HEK293 (cell line): ENCODE measurements around the gene VASP.

Experiments
- CTCF ChIA-PET: fragments of 350-600 bp; formaldehyde crosslinking; extraction: SDS; loops from one replicate; lab custom pipeline; 2021; ENCODE audit warnings: antibody characterized with exemption; lab: Yijun Ruan, JAX
- POLR2A ChIA-PET: fragments of 300-600 bp; formaldehyde crosslinking; extraction: SDS; loops from one replicate; lab custom pipeline; 2020; ENCODE audit warnings: antibody characterized with exemption, inconsistent platforms; lab: Yijun Ruan, JAX
- H3K27ac ChIP-seq: fragments of 200-500 bp; sonication (Bioruptor generic); 2 replicates; pipeline ENCODE4 v1.5.1; 2014; ENCODE audit warnings: low read depth, low read length, control low read depth, inconsistent platforms; ENCODE audit errors: extremely low read depth
- H3K36me3 ChIP-seq, 2 experiments: fragments of 200-500 bp in 1 of 2; sonication (Bioruptor generic) in 1 of 2; 1 replicate in 1 of 2; 2 replicates in 1 of 2; pipeline ENCODE4 v1.5.1; 2014 to 2017; ENCODE audit warnings: inconsistent platforms in 2 of 2, low read length in 2 of 2; ENCODE audit not compliant: control insufficient read depth in 2 of 2, insufficient read depth in 1 of 2
- H3K4me1 ChIP-seq: fragments of 200-500 bp; sonication (Bioruptor generic); 2 replicates; pipeline ENCODE4 v1.5.1; 2014; ENCODE audit warnings: mild to moderate bottlenecking, low read length, inconsistent platforms; ENCODE audit not compliant: control insufficient read depth, insufficient read depth
- H3K4me3 ChIP-seq: 2 replicates; pipeline ENCODE4 v1.5.1; 2011; ENCODE audit warnings: low read depth, mild to moderate bottlenecking, control low read depth, low read length, moderate library complexity
- H3K9me3 ChIP-seq: fragments of 200-500 bp; sonication (Bioruptor generic); 2 replicates; pipeline ENCODE4 v1.5.1; 2014; ENCODE audit warnings: low read depth, low read length, inconsistent platforms; ENCODE audit not compliant: control insufficient read depth, insufficient read depth
- HOXA7 ChIP-seq: sonication (generic); formaldehyde crosslinking; IDR thresholded peaks from 2 replicates; pipeline ENCODE4 v1.8.1; 2022; ENCODE audit warnings: missing genetic modification reagents, borderline replicate concordance
- KLF1 ChIP-seq: fragments of 450-650 bp; formaldehyde crosslinking; IDR thresholded peaks from 2 replicates; pipeline ENCODE4 v1.5.1; 2016; ENCODE audit warnings: missing biosample characterization, missing genetic modification characterization
- KLF16 ChIP-seq: fragments of 450-650 bp; formaldehyde crosslinking; IDR thresholded peaks from 2 replicates; pipeline ENCODE4 v1.5.1; 2017; ENCODE audit warnings: missing biosample characterization, missing genetic modification characterization
- REPIN1 ChIP-seq: fragments of 450-650 bp; formaldehyde crosslinking; IDR thresholded peaks from 2 replicates; pipeline ENCODE4 v1.5.1; 2017; ENCODE audit warnings: missing biosample characterization, missing genetic modification characterization, low read depth
- SETDB1 ChIP-seq: IDR thresholded peaks from one replicate; pipeline ENCODE4 v1.6.1; 2017; ENCODE audit warnings: mild to moderate bottlenecking, low read length, moderate library complexity, mixed read lengths; ENCODE audit not compliant: insufficient read length
- TRIM28 ChIP-seq: IDR thresholded peaks from 2 replicates; pipeline ENCODE4 v1.6.1; 2011; ENCODE audit warnings: low read length, control low read depth, borderline replicate concordance
- ZFP41 ChIP-seq: fragments of 450-650 bp; formaldehyde crosslinking; IDR thresholded peaks from 2 replicates; pipeline ENCODE4 v1.5.1; 2016; ENCODE audit warnings: missing biosample characterization, missing genetic modification characterization, borderline replicate concordance
- ZNF112 ChIP-seq: fragments of 450-650 bp; formaldehyde crosslinking; IDR thresholded peaks from 2 replicates; pipeline ENCODE4 v1.5.0; 2017; ENCODE audit warnings: missing biosample characterization, missing genetic modification characterization
- ZNF138 ChIP-seq: fragments of 450-650 bp; formaldehyde crosslinking; IDR thresholded peaks from 2 replicates; pipeline ENCODE4 v1.5.1; 2016; ENCODE audit warnings: missing biosample characterization, missing genetic modification characterization, borderline replicate concordance
- ZNF155 ChIP-seq: fragments of 450-650 bp; formaldehyde crosslinking; IDR thresholded peaks from 2 replicates; pipeline ENCODE4 v1.5.1; 2016; ENCODE audit warnings: missing biosample characterization, missing genetic modification characterization
- ZNF169 ChIP-seq: fragments of 450-650 bp; formaldehyde crosslinking; IDR thresholded peaks from 2 replicates; pipeline ENCODE4 v1.5.1; 2016; ENCODE audit warnings: missing biosample characterization, missing genetic modification characterization
- ZNF174 ChIP-seq: fragments of 450-650 bp; formaldehyde crosslinking; IDR thresholded peaks from 2 replicates; pipeline ENCODE4 v1.5.0; 2017; ENCODE audit warnings: missing biosample characterization, mild to moderate bottlenecking, missing genetic modification characterization
- ZNF211 ChIP-seq: fragments of 450-650 bp; formaldehyde crosslinking; IDR thresholded peaks from 2 replicates; pipeline ENCODE4 v1.5.1; 2016; ENCODE audit warnings: low read depth, missing biosample characterization, missing genetic modification characterization
- ZNF23 ChIP-seq: fragments of 450-650 bp; formaldehyde crosslinking; IDR thresholded peaks from 2 replicates; pipeline ENCODE4 v1.5.1; 2016; ENCODE audit warnings: missing biosample characterization, missing genetic modification characterization, borderline replicate concordance
- ZNF266 ChIP-seq: fragments of 450-650 bp; formaldehyde crosslinking; IDR thresholded peaks from 2 replicates; pipeline ENCODE4 v1.5.1; 2016; ENCODE audit warnings: missing biosample characterization, missing genetic modification characterization, low read depth
- ZNF623 ChIP-seq: fragments of 450-650 bp; formaldehyde crosslinking; IDR thresholded peaks from 2 replicates; pipeline ENCODE4 v1.5.1; 2016; ENCODE audit warnings: missing biosample characterization, missing genetic modification characterization
- ZNF624 ChIP-seq: fragments of 450-650 bp; formaldehyde crosslinking; IDR thresholded peaks from 2 replicates; pipeline ENCODE4 v1.5.1; 2017; ENCODE audit warnings: missing biosample characterization, missing genetic modification characterization
- ZNF701 ChIP-seq: fragments of 450-650 bp; formaldehyde crosslinking; IDR thresholded peaks from 2 replicates; pipeline ENCODE4 v1.5.1; 2016; ENCODE audit warnings: missing biosample characterization, missing genetic modification characterization
- ZNF777 ChIP-seq: fragments of 450-650 bp; formaldehyde crosslinking; IDR thresholded peaks from 2 replicates; pipeline ENCODE4 v1.5.1; 2017; ENCODE audit warnings: missing biosample characterization, missing genetic modification characterization, borderline replicate concordance
- TF ChIP-seq, protein P1 (sequence below): fragments of 450-650 bp; formaldehyde crosslinking; IDR thresholded peaks from 2 replicates; pipeline ENCODE4 v1.5.1; 2016; ENCODE audit warnings: missing biosample characterization, missing genetic modification characterization
- TF ChIP-seq, protein P2 (sequence below): fragments of 450-650 bp; formaldehyde crosslinking; IDR thresholded peaks from 2 replicates; pipeline ENCODE4 v1.5.1; 2016; ENCODE audit warnings: missing biosample characterization, missing genetic modification characterization
- TF ChIP-seq, protein P3 (sequence below): fragments of 450-650 bp; formaldehyde crosslinking; IDR thresholded peaks from 2 replicates; pipeline ENCODE4 v1.5.1; 2016; ENCODE audit warnings: missing biosample characterization, missing genetic modification characterization

VASP gene

DNA sequence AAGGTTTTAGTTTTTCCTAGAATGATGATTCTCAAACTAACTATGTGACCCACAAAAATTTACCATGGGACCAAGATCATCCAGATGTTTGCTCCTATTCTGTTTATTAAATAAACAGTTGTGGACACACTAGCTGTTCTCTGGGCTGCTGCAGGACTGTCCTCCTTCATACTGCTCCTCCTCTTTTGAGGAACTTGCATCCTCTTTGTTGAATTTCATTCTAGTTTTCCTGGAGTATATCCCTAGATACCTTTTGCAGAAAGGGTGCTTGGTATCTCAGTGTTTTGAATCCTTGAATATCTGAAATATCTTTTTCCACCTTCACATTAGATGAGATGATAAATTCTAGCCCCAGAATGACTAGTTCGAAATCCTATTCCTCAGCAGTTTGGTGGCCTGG lies 24.1 kb downstream of the VASP start:
- no peaks in the 10 kb centered on the region for H3K4me1 ChIP-seq
- ChIA-PET POLR2A (no interaction called here), CTCF (interaction anchor here (0.6 to 7.6 kb wide), 2 partner anchors 27 to 111 kb away, joined by 3 to 40 read pairs; no protein-coding TSS in a partner anchor)
- H3K27ac ChIP-seq, result no peak overlapping the region
- no peak for TF ChIP-seq ZFP41 (tag by site-specific recombination)
- no peak for TF ChIP-seq ZNF623 (tag by site-specific recombination)
- no peak for TF ChIP-seq ZNF701 (tag by site-specific recombination)
- TF ChIP-seq, protein P1, sequence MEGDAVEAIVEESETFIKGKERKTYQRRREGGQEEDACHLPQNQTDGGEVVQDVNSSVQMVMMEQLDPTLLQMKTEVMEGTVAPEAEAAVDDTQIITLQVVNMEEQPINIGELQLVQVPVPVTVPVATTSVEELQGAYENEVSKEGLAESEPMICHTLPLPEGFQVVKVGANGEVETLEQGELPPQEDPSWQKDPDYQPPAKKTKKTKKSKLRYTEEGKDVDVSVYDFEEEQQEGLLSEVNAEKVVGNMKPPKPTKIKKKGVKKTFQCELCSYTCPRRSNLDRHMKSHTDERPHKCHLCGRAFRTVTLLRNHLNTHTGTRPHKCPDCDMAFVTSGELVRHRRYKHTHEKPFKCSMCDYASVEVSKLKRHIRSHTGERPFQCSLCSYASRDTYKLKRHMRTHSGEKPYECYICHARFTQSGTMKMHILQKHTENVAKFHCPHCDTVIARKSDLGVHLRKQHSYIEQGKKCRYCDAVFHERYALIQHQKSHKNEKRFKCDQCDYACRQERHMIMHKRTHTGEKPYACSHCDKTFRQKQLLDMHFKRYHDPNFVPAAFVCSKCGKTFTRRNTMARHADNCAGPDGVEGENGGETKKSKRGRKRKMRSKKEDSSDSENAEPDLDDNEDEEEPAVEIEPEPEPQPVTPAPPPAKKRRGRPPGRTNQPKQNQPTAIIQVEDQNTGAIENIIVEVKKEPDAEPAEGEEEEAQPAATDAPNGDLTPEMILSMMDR (tag by site-specific recombination), result no peak
- TF ChIP-seq REPIN1 (tag by site-specific recombination), result no peak
- no peak for TF ChIP-seq ZNF777
- TF ChIP-seq HOXA7 (CRISPR knock-in tag), result no peak
- TF ChIP-seq, protein P2, sequence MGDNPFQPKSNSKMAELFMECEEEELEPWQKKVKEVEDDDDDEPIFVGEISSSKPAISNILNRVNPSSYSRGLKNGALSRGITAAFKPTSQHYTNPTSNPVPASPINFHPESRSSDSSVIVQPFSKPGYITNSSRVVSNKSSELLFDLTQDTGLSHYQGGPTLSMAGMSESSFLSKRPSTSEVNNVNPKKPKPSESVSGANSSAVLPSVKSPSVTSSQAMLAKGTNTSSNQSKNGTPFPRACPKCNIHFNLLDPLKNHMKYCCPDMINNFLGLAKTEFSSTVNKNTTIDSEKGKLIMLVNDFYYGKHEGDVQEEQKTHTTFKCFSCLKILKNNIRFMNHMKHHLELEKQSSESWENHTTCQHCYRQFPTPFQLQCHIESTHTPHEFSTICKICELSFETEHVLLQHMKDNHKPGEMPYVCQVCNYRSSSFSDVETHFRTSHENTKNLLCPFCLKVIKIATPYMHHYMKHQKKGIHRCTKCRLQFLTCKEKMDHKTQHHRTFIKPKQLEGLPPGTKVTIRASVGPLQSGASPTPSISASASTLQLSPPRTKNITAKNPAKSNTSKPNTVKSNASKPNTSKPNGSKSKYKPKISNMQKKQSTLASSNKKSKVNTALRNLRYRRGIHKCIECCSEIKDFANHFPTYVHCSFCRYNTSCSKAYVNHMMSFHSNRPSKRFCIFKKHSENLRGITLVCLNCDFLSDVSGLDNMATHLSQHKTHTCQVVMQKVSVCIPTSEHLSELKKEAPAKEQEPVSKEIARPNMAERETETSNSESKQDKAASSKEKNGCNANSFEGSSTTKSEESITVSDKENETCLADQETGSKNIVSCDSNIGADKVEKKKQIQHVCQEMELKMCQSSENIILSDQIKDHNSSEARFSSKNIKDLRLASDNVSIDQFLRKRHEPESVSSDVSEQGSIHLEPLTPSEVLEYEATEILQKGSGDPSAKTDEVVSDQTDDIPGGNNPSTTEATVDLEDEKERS, result 0 out of 2 replicates have a peak, but pooled peaks have one; percentile 54
- TF ChIP-seq, protein P3, sequence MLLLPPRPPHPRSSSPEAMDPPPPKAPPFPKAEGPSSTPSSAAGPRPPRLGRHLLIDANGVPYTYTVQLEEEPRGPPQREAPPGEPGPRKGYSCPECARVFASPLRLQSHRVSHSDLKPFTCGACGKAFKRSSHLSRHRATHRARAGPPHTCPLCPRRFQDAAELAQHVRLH (tag by site-specific recombination), result no peak
- TF ChIP-seq ZNF211 (tag by site-specific recombination), result no peak
- TF ChIP-seq ZNF266, result no peak
- peak; percentile 98 for TF ChIP-seq ZNF624 (tag by site-specific recombination)
- peak; percentile 95 for TF ChIP-seq SETDB1
- no peak for TF ChIP-seq ZNF23 (tag by site-specific recombination)
- no peak for TF ChIP-seq ZNF138 (tag by site-specific recombination)
- no peak for TF ChIP-seq ZNF112
- TF ChIP-seq ZNF169 (tag by site-specific recombination), result no peak
- no peak for TF ChIP-seq ZNF155
- no peak for TF ChIP-seq ZNF174 (tag by site-specific recombination)
- 0 out of 2 replicates have a peak, but pooled peaks have one; percentile 63 for TF ChIP-seq TRIM28
- no peak overlapping the region for H3K4me3 ChIP-seq
- H3K36me3 ChIP-seq, result peaks cover 3 to 10% of the 10 kb centered on the region in 2 experiments; a peak in 2 of 3 replicates
- no peaks in the 10 kb centered on the region for H3K9me3 ChIP-seq

DNA sequence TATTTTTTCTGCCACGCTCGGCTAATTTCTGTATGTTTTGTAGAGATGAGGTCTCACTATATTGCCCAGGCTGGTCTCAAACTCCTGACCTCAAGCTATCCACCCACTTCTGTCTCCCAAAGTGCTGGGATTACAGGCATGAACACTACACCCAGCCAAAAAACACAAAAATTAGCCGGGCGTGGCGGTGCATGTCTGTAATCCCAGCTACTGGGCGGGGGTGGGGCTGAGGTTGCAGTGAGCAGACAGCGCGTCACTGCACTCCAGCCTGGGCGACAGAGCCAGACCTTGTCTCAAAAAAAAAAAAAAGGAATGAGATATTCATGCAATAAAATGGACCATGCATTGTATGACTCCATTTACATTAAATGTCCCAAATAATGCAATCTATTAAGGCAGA lies 32.2 kb downstream of the VASP start:
- ChIA-PET CTCF (interaction anchor here (0.7 to 1.0 kb wide), 2 partner anchors 100 to 1757 kb away, joined by 3 to 4 read pairs; no protein-coding TSS in a partner anchor), POLR2A (interaction anchor here (0.6 kb wide), 1 partner anchor 95 kb away, joined by 5 read pairs; no protein-coding TSS in a partner anchor)
- no peak for TF ChIP-seq KLF16 (tag by site-specific recombination)
- peak; percentile 54 for TF ChIP-seq KLF1

More for the DNA sequence above, 32.2 kb downstream of the VASP start:
- H3K4me1 ChIP-seq, result peaks cover 7% of the 10 kb centered on the region; the same call in 1 of the 2 replicates
- H3K9me3 ChIP-seq, result no peaks in the 10 kb centered on the region
- no peak overlapping the region for H3K27ac ChIP-seq
- H3K36me3 ChIP-seq, result no peaks in the 10 kb centered on the region
- H3K4me3 ChIP-seq, result no peak overlapping the region
